ENCODE measurements around the gene REC114.

- TF ChIP-seq, protein P1, sequence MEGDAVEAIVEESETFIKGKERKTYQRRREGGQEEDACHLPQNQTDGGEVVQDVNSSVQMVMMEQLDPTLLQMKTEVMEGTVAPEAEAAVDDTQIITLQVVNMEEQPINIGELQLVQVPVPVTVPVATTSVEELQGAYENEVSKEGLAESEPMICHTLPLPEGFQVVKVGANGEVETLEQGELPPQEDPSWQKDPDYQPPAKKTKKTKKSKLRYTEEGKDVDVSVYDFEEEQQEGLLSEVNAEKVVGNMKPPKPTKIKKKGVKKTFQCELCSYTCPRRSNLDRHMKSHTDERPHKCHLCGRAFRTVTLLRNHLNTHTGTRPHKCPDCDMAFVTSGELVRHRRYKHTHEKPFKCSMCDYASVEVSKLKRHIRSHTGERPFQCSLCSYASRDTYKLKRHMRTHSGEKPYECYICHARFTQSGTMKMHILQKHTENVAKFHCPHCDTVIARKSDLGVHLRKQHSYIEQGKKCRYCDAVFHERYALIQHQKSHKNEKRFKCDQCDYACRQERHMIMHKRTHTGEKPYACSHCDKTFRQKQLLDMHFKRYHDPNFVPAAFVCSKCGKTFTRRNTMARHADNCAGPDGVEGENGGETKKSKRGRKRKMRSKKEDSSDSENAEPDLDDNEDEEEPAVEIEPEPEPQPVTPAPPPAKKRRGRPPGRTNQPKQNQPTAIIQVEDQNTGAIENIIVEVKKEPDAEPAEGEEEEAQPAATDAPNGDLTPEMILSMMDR (optimal IDR thresholded peaks at IDR 0.05 in 1 of 3, IDR thresholded peaks at IDR 0.05 in 1 of 3, conservative IDR thresholded peaks at IDR 0.05 in 1 of 3; ENCODE audit: extremely low read depth in 1 of 3, insufficient read depth in 2 of 3, low read length in 3 of 3), result no peak
- no peak for TF ChIP-seq EZH2 (IDR thresholded peaks at IDR 0.05; ENCODE audit: low read length)
Measured at GRCh38 chr15:73590263-73590662, 147.3 kb downstream of the REC114 start.
